Mesendoderm (in vitro differentiated cells): ENCODE measurements around the gene ST7L.

Experiments used
- DNase-seq: peaks from one replicate; pipeline ENCODE4 v3.0.0; 2013
- H2AK5ac ChIP-seq: 2 replicates; pipeline ENCODE4 v1.6.1; 2013; ENCODE audit warnings: low read length, inconsistent platforms
- H2BK120ac ChIP-seq: 2 replicates; pipeline ENCODE4 v1.6.1; 2013; ENCODE audit warnings: low read depth, mild to moderate bottlenecking, low read length, moderate library complexity, mixed read lengths
- H2BK15ac ChIP-seq: replicated peaks from 2 replicates; pipeline ENCODE4 v1.6.1; 2013; ENCODE audit warnings: low read depth, mild to moderate bottlenecking, moderate library complexity
- H2BK5ac ChIP-seq: 2 replicates; pipeline ENCODE4 v1.6.1; 2013; ENCODE audit warnings: low read length, inconsistent platforms
- H3K18ac ChIP-seq: 2 replicates; pipeline ENCODE4 v1.6.1; 2013; ENCODE audit warnings: mild to moderate bottlenecking, low read length, mixed read lengths
- H3K23ac ChIP-seq: one replicate; pipeline ENCODE4 v1.6.1; 2013; ENCODE audit warnings: low read length
- H3K27ac ChIP-seq: 2 replicates; pipeline ENCODE4 v1.5.1; 2013; ENCODE audit warnings: low read depth, mild to moderate bottlenecking, inconsistent platforms, low read length, moderate library complexity
- H3K27me3 ChIP-seq: 2 replicates; pipeline ENCODE4 v1.6.1; 2013; ENCODE audit warnings: low read length, control low read depth, mild to moderate bottlenecking, inconsistent platforms; ENCODE audit not compliant: insufficient read depth, poor library complexity
- H3K36me3 ChIP-seq: 2 replicates; pipeline ENCODE4 v1.6.1; 2013; ENCODE audit warnings: low read length, inconsistent platforms; ENCODE audit not compliant: control insufficient read depth, insufficient read depth
- H3K4ac ChIP-seq: one replicate; pipeline ENCODE4 v1.6.1; 2013; ENCODE audit warnings: low read depth, mild to moderate bottlenecking, low read length, moderate library complexity
- H3K4me1 ChIP-seq: 2 replicates; pipeline ENCODE4 v1.6.1; 2013; ENCODE audit warnings: low read depth, low read length, inconsistent platforms; ENCODE audit not compliant: control insufficient read depth
- H3K4me2 ChIP-seq: 2 replicates; pipeline ENCODE4 v1.6.1; 2013; ENCODE audit warnings: low read length
- H3K4me3 ChIP-seq: 2 replicates; pipeline ENCODE4 v1.5.1; 2013; ENCODE audit warnings: mild to moderate bottlenecking, low read length
- H3K56ac ChIP-seq: one replicate; pipeline ENCODE4 v1.6.1; 2013; ENCODE audit warnings: low read length
- H3K79me1 ChIP-seq: 2 replicates; pipeline ENCODE4 v1.6.1; 2013; ENCODE audit warnings: low read length, inconsistent platforms
- H3K79me2 ChIP-seq: 2 replicates; pipeline ENCODE4 v1.6.1; 2013; ENCODE audit warnings: mild to moderate bottlenecking, low read length; ENCODE audit not compliant: control insufficient read depth, insufficient read depth
- H3K9ac ChIP-seq: 2 replicates; pipeline ENCODE4 v1.6.1; 2013; ENCODE audit warnings: low read length, inconsistent platforms
- H4K5ac ChIP-seq: one replicate; pipeline ENCODE4 v1.6.1; 2013; ENCODE audit warnings: low read length
- H4K8ac ChIP-seq: one replicate; pipeline ENCODE4 v1.6.1; 2013; ENCODE audit warnings: low read depth, mild to moderate bottlenecking, control low read depth, low read length, moderate library complexity
- WGBS: extraction: QIAGEN DNeasy Blood & Tissue Kit; methylation state at CpG from one replicate; pipeline ENCODE4 v1.1.7; 2013; ENCODE audit warnings: low lambda C conversion rate, missing lambda C conversion rate; ENCODE audit not compliant: insufficient coverage; ENCODE audit errors: extremely low coverage; 5-methylcytosine and 5-hydroxymethylcytosine counted together

ST7L gene

GRCh38 chr1:112514901-112515300 lies 104.0 kb downstream of the ST7L start:
- Histone ChIP-seq H3K9ac (no peak overlapping the region), H3K4ac (no peak overlapping the region), H2AK5ac (no peak overlapping the region), H3K4me1 (peaks cover 5% of the 10 kb centered on the region), H3K36me3 (no peaks in the 10 kb centered on the region), H2BK15ac (no peak overlapping the region), H4K5ac (no peak overlapping the region), H4K8ac (no peak overlapping the region), H3K4me2 (no peak overlapping the region), H2BK120ac (no peak overlapping the region), H3K79me2 (no peaks in the 10 kb centered on the region), H3K18ac (no peak overlapping the region), H3K4me3 (no peak overlapping the region), H3K27me3 (peaks cover 5% of the 10 kb centered on the region), H3K23ac (no peak overlapping the region), H3K79me1 (no peaks in the 10 kb centered on the region), H3K27ac (no peak overlapping the region), H3K56ac (no peak overlapping the region), H2BK5ac (no peak overlapping the region)
- WGBS, result no CpG with 5 or more reads among the region's 12 CpGs
- DNase-seq, result no peak

GRCh38 chr1:112513112-112513870 lies 105.7 kb downstream of the ST7L start:
- no peak overlapping the region for H2BK120ac ChIP-seq
- H3K4me1 ChIP-seq, result peaks cover 5% of the 10 kb centered on the region
- H4K5ac ChIP-seq, result no peak overlapping the region
- no peak overlapping the region for H2BK5ac ChIP-seq
- H3K4ac ChIP-seq, result no peak overlapping the region
- no peak overlapping the region for H3K18ac ChIP-seq
- no peaks in the 10 kb centered on the region for H3K79me1 ChIP-seq
- no peak overlapping the region for H3K56ac ChIP-seq
- H3K4me2 ChIP-seq, result no peak overlapping the region
- H3K79me2 ChIP-seq, result no peaks in the 10 kb centered on the region
- no peak overlapping the region for H3K23ac ChIP-seq
- no peaks in the 10 kb centered on the region for H3K36me3 ChIP-seq
- H3K9ac ChIP-seq, result no peak overlapping the region
- no peak overlapping the region for H4K8ac ChIP-seq
- H3K27me3 ChIP-seq, result peaks cover 6% of the 10 kb centered on the region
- DNase-seq, result no peak
- H3K4me3 ChIP-seq, result no peak overlapping the region
- WGBS, result no CpG with 5 or more reads among the region's 9 CpGs
- H3K27ac ChIP-seq, result no peak overlapping the region
- no peak overlapping the region for H2AK5ac ChIP-seq
- H2BK15ac ChIP-seq, result no peak overlapping the region

GRCh38 chr1:112511897-112512296 lies 107.0 kb downstream of the ST7L start:
- H2BK5ac ChIP-seq, result no peak overlapping the region
- H2BK15ac ChIP-seq, result no peak overlapping the region
- no peak overlapping the region for H3K18ac ChIP-seq
- no peak overlapping the region for H4K8ac ChIP-seq
- H3K36me3 ChIP-seq, result no peaks in the 10 kb centered on the region
- H3K4ac ChIP-seq, result no peak overlapping the region
- no peak for DNase-seq
- H3K4me3 ChIP-seq, result no peak overlapping the region
- H3K56ac ChIP-seq, result no peak overlapping the region
- no peak overlapping the region for H4K5ac ChIP-seq
- H2BK120ac ChIP-seq, result no peak overlapping the region
- H3K4me2 ChIP-seq, result no peak overlapping the region
- H3K9ac ChIP-seq, result no peak overlapping the region
- H2AK5ac ChIP-seq, result no peak overlapping the region
- H3K79me2 ChIP-seq, result no peaks in the 10 kb centered on the region
- peaks cover 5% of the 10 kb centered on the region for H3K4me1 ChIP-seq
- H3K27me3 ChIP-seq, result peaks cover 6% of the 10 kb centered on the region
- no peak overlapping the region for H3K23ac ChIP-seq
- no peaks in the 10 kb centered on the region for H3K79me1 ChIP-seq
- no peak overlapping the region for H3K27ac ChIP-seq
- WGBS, result no CpG with 5 or more reads among the region's 2 CpGs

GRCh38 chr1:112510340-112510739 lies 108.6 kb downstream of the ST7L start:
- H3K4me2 ChIP-seq, result peak overlapping the region; percentile 7
- no peak overlapping the region for H3K27ac ChIP-seq
- H3K9ac ChIP-seq, result peak overlapping the region; percentile 1
- no CpG with 5 or more reads among the region's 7 CpGs for WGBS
- H3K4me3 ChIP-seq, result no peak overlapping the region
- peaks cover 5% of the 10 kb centered on the region for H3K4me1 ChIP-seq
- no peaks in the 10 kb centered on the region for H3K79me2 ChIP-seq
- no peaks in the 10 kb centered on the region for H3K79me1 ChIP-seq
- no peak for DNase-seq
- no peak overlapping the region for H2BK120ac ChIP-seq
- no peak overlapping the region for H4K8ac ChIP-seq
- H3K23ac ChIP-seq, result peak overlapping the region; percentile 3
- peaks cover 6% of the 10 kb centered on the region for H3K27me3 ChIP-seq
- no peak overlapping the region for H2BK15ac ChIP-seq
- H3K18ac ChIP-seq, result peak overlapping the region; percentile 5
- no peak overlapping the region for H3K4ac ChIP-seq
- H4K5ac ChIP-seq, result no peak overlapping the region
- H2AK5ac ChIP-seq, result no peak overlapping the region
- no peak overlapping the region for H2BK5ac ChIP-seq
- H3K36me3 ChIP-seq, result no peaks in the 10 kb centered on the region
- H3K56ac ChIP-seq, result peak overlapping the region; percentile 45

GRCh38 chr1:112509660-112510178 lies 109.2 kb downstream of the ST7L start:
- no CpG with 5 or more reads among the region's 16 CpGs for WGBS
- Histone ChIP-seq H3K27me3 (peaks cover 6% of the 10 kb centered on the region), H3K4me3 (no peak overlapping the region)

More at GRCh38 chr1:112509660-112510178, 109.2 kb downstream of the ST7L start:
- no peak overlapping the region for H3K23ac ChIP-seq
- no peak overlapping the region for H4K5ac ChIP-seq
- DNase-seq, result no peak
- H3K36me3 ChIP-seq, result no peaks in the 10 kb centered on the region
- peak overlapping the region; percentile 79 for H3K56ac ChIP-seq
- peak overlapping the region; percentile 71 for H3K4me2 ChIP-seq
- H3K4ac ChIP-seq, result no peak overlapping the region
- H3K79me1 ChIP-seq, result no peaks in the 10 kb centered on the region
- H3K9ac ChIP-seq, result peak overlapping the region; percentile 35
- H2BK5ac ChIP-seq, result no peak overlapping the region
- no peak overlapping the region for H2BK120ac ChIP-seq
- no peak overlapping the region for H3K27ac ChIP-seq
- H4K8ac ChIP-seq, result no peak overlapping the region
- H2AK5ac ChIP-seq, result no peak overlapping the region
- peak overlapping the region; percentile 5 for H3K18ac ChIP-seq
- peaks cover 5% of the 10 kb centered on the region for H3K4me1 ChIP-seq
- H2BK15ac ChIP-seq, result no peak overlapping the region
- no peaks in the 10 kb centered on the region for H3K79me2 ChIP-seq
